NCI-H187 treated with DMSO at 0.1 percent for 48 hours (cell line): ENCODE data around the gene CFAP43.

ENCODE experiments used
- DNase-seq: peaks from one replicate; lab custom pipeline; 2025; lab: John Stamatoyannopoulos, UW

The CFAP43 gene

GRCh38 chr10:104139221-104139620, 92.9 kb downstream of the CFAP43 start:
- DNase-seq: no peak

- no peak for DNase-seq
Measured at GRCh38 chr10:104138131-104138530, 94.0 kb downstream of the CFAP43 start.

GRCh38 chr10:104130041-104130440, 102.1 kb downstream of the CFAP43 start:
- DNase-seq: no peak

GRCh38 chr10:104128214-104128613, 104.0 kb downstream of the CFAP43 start:
- no peak for DNase-seq

- DNase-seq: no peak
Measured at GRCh38 chr10:104127411-104127810, 104.8 kb downstream of the CFAP43 start.

- no peak for DNase-seq
Measured at GRCh38 chr10:104123397-104123796, 108.8 kb downstream of the CFAP43 start.

- no peak for DNase-seq
Measured at GRCh38 chr10:104122225-104123107, 109.7 kb downstream of the CFAP43 start.

- DNase-seq: peak; percentile 67
Measured at GRCh38 chr10:104121485-104122224, 110.5 kb downstream of the CFAP43 start, which contains the start of gene SFR1. TSS of gene SFR1 (plus strand) at chr10:104122171. CDS start at chr10:104122184, 13 bp downstream.

- DNase-seq: no peak
Measured at GRCh38 chr10:104120903-104121484, 111.2 kb downstream of the CFAP43 start.

- DNase-seq: no peak
Measured at GRCh38 chr10:104120512-104120902, 111.7 kb downstream of the CFAP43 start.

GRCh38 chr10:104119996-104120395, 112.2 kb downstream of the CFAP43 start:
- DNase-seq: no peak

GRCh38 chr10:104117839-104118323, 114.3 kb downstream of the CFAP43 start:
- peak; percentile 3 for DNase-seq

GRCh38 chr10:104113376-104113956, 118.7 kb downstream of the CFAP43 start:
- DNase-seq: no peak

- DNase-seq: no peak
Measured at GRCh38 chr10:104109908-104110662, 122.1 kb downstream of the CFAP43 start.

GRCh38 chr10:104104926-104105325, 127.2 kb downstream of the CFAP43 start:
- DNase-seq: no peak

GRCh38 chr10:104104418-104104817, 127.7 kb downstream of the CFAP43 start:
- no peak for DNase-seq

GRCh38 chr10:104103956-104104355, 128.2 kb downstream of the CFAP43 start:
- no peak for DNase-seq

- DNase-seq: no peak
Measured at GRCh38 chr10:104101902-104102301, 130.3 kb downstream of the CFAP43 start.

GRCh38 chr10:104100795-104101194, 131.4 kb downstream of the CFAP43 start:
- no peak for DNase-seq

- no peak for DNase-seq
Measured at GRCh38 chr10:104099941-104100340, 132.2 kb downstream of the CFAP43 start.

GRCh38 chr10:104099269-104099668, 132.9 kb downstream of the CFAP43 start:
- DNase-seq: no peak
